HG02943 (cell line): ENCODE data around the gene JAG1.

ENCODE experiments used
- ATAC-seq: cut with Tn5 transposase; IDR thresholded peaks from one replicate; pipeline ENCODE4 v1.9.1; 2021; ENCODE audit warnings: mild to moderate bottlenecking, low read depth, moderate library complexity; ENCODE audit not compliant: unreplicated experiment

The JAG1 gene

DNA sequence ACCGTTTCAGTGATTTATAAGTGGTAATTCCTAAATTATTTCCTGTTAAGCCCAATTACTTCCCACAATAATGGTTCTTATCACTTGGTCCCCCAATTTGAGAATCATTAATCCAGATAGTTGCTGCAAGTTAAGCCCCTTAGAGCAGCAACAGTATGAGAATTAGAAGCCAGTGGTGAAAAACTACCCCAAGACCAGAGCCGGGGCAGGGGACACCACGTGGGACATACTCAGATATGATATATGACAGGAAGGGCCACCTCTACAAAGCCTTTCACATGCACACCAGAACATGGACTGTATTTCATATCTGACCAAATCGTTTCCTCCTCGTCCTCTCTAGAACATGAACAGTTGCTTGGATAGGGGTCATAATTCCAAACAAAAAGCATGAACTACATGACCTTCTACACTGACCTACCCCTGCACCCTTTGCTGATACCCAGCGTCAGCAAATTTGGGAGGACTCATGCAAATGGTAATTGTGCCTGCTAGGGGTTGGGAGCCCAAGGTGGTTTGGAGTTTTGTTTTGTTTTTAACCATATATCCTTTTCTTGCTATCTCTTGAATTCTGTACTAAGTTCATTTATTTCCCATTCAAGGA lies 3.9 kb downstream of the JAG1 start:
- ATAC-seq, result no peak

- no peak for ATAC-seq
Measured at GRCh38 chr20:10668677-10669368, 5.0 kb downstream of the JAG1 start.

GRCh38 chr20:10667560-10668167 lies 6.1 kb downstream of the JAG1 start:
- no peak for ATAC-seq

- ATAC-seq, result no peak
Measured at GRCh38 chr20:10667077-10667401, 6.8 kb downstream of the JAG1 start.

- ATAC-seq, result no peak
Measured at GRCh38 chr20:10666221-10667076, 7.3 kb downstream of the JAG1 start.

DNA sequence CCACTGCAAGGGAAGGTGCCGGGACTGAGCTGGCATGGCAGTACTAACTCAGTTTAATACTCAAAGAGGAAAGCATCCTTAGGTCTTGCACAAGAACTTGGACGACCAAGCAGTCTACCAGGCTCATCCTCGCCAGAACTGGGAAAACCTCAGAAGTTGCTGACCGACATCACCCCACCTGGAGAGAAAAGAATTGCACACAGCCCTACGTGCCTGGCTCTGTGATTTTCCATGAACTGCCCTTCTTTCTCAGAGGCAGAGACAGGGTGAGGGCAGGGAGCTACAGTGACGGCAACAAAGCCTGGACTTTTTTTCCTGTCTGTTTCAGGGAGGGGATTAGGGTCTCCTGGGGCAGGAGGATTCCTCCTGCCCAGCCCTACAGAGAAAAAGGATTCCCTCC lies 8.0 kb downstream of the JAG1 start:
- ATAC-seq, result no peak

GRCh38 chr20:10665027-10665561 lies 8.7 kb downstream of the JAG1 start:
- ATAC-seq, result no peak

GRCh38 chr20:10663756-10664155 lies 10.0 kb downstream of the JAG1 start:
- no peak for ATAC-seq

- no peak for ATAC-seq
Measured at GRCh38 chr20:10662661-10663458, 10.9 kb downstream of the JAG1 start.

- ATAC-seq, result no peak
Measured at GRCh38 chr20:10662151-10662550, 11.6 kb downstream of the JAG1 start.

DNA sequence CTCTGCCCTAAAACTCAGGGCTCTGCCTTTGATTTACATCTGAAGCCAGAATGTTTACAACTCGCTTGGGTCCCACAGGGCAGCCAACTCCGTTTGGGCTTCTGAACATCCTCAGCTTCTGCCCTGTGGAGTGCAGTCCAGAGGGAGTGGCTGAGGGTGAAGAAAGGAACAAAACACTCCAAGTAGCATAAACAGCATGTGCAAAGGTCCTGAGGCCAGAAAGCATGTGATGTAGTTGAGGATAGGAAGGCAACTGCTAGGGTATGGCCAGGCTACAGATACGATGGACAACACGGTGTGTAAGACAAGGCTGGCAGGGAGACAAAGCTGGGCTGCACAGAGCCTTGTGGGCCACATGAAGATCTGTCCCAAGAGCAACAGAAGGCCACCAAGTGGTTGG lies 12.5 kb downstream of the JAG1 start:
- ATAC-seq, result no peak

- ATAC-seq, result no peak
Measured at GRCh38 chr20:10660661-10661060, 13.1 kb downstream of the JAG1 start.

- ATAC-seq, result no peak
Measured at GRCh38 chr20:10659651-10660601, 13.9 kb downstream of the JAG1 start.

- ATAC-seq, result no peak
Measured at GRCh38 chr20:10658876-10659632, 14.7 kb downstream of the JAG1 start.

- ATAC-seq, result no peak
Measured at GRCh38 chr20:10658051-10658823, 15.6 kb downstream of the JAG1 start.

DNA sequence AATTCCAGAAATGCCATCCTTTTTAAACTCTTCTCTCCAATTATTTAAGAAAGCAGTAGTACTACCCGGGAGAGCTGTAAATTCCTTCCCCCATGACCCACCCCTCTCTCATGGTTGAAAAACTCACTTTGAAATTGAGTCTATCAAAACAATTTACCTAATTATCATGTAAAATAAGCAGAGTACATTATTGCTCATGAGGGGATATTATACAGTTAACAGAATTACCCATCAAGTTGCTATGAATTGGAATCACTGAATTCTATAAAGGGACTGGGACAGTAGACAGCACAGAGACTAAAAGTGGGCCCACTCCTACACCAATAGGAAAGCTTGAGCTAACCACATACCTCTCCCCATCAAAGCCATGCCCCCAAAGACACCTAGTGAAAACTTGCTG lies 16.3 kb downstream of the JAG1 start:
- ATAC-seq, result no peak
